K562 (cell line): Measurements from ENCODE around the gene PEX11B. TPM values are rescaled to one million over a fixed set of nuclear protein-coding genes. Genes with fewer than 3 reads are reported as not detected.

Experiments
- ARHGAP35 ChIP-seq: fragments of 450-650 bp; IDR thresholded peaks from 2 replicates; pipeline ENCODE4 v1.6.1; 2018; ENCODE audit not compliant: partially characterized antibody
- CBFB ChIP-seq: sonication (generic); formaldehyde crosslinking; IDR thresholded peaks from 2 replicates; pipeline ENCODE4 v1.4.0; 2020; ENCODE audit warnings: mild to moderate bottlenecking, missing genetic modification reagents
- EWSR1 ChIP-seq: fragments of 450-650 bp; IDR thresholded peaks from 2 replicates; pipeline ENCODE4 v1.6.1; 2018; ENCODE audit warnings: borderline replicate concordance, mild to moderate bottlenecking, low read depth, moderate library complexity; ENCODE audit not compliant: partially characterized antibody
- KLF13 ChIP-seq: fragments of 450-650 bp; IDR thresholded peaks from 2 replicates; pipeline ENCODE4 v1.6.1; 2016; ENCODE audit warnings: missing genetic modification characterization, low read depth, mild to moderate bottlenecking, missing compliant biosample characterization, moderate library complexity, borderline replicate concordance
- MTA2 ChIP-seq: fragments of 450-650 bp; IDR thresholded peaks from 2 replicates; pipeline ENCODE4 v1.6.1; 2016; ENCODE audit warnings: low read depth
- PHF20 ChIP-seq: fragments of 450-650 bp; IDR thresholded peaks from 2 replicates; pipeline ENCODE4 v1.6.1; 2018; ENCODE audit not compliant: partially characterized antibody
- PYGO2 ChIP-seq: fragments of 450-650 bp; IDR thresholded peaks from 2 replicates; pipeline ENCODE4 v1.6.1; 2016; ENCODE audit warnings: mild to moderate bottlenecking, missing genetic modification characterization, moderate library complexity, missing compliant biosample characterization
- TAF1 ChIP-seq: IDR thresholded peaks from 2 replicates; pipeline ENCODE4 v1.6.1; 2011; ENCODE audit warnings: mild to moderate bottlenecking, low read length, moderate library complexity; ENCODE audit not compliant: insufficient read depth, control insufficient read depth, severe bottlenecking; ENCODE audit errors: extremely low read depth
- ZNF778 ChIP-seq: fragments of 450-650 bp; formaldehyde crosslinking; IDR thresholded peaks from 2 replicates; pipeline ENCODE4 v1.4.0; 2020; ENCODE audit warnings: mild to moderate bottlenecking, moderate library complexity
- ZNF785 ChIP-seq: fragments of 250-450 bp; sonication (Bioruptor Pico); IDR thresholded peaks from 2 replicates; pipeline ENCODE4 v1.4.0; 2020; ENCODE audit warnings: mild to moderate bottlenecking
- polyA plus RNA-seq, 8 experiments: library from polyadenylated mRNA; depleted of rRNA in 4 of 8; stranded (reverse) in 5 of 8; unstranded in 3 of 8; fragments of >200 nt; fragmentation: Nextera tagmentation in 2 of 8; fragmentation: Illumina TruSeq in 1 of 8; extraction: Ambion mirVana in 2 of 8; extraction: Trizol in 1 of 8; gene quantifications; 2 replicates each; pipeline versions ENCODE4 v1.2.1 to v1.2.3, GENCODE V29; 2011 to 2014; ENCODE audit warnings: inconsistent platforms in 1 of 8, missing spikeins in 1 of 8
- total RNA-seq, 7 experiments: library from RNA; depleted of rRNA in 6 of 7; stranded (reverse); fragments of >200 nt in 6 of 7; fragmentation: Illumina TruSeq in 2 of 7; extraction: Trizol in 2 of 7; gene quantifications; 2 replicates each; pipeline versions ENCODE4 v1.2.1 to v1.2.3, GENCODE V29; 2011 to 2021; ENCODE audit warnings: low replicate concordance in 1 of 7
- TF ChIP-seq, protein P1 (sequence below): fragments of 250-450 bp; sonication (Bioruptor Pico); IDR thresholded peaks from 2 replicates; pipeline ENCODE4 v1.5.0; 2021
- TF ChIP-seq, protein P2 (sequence below): IDR thresholded peaks from 2 replicates; pipeline ENCODE4 v1.6.1; 2012; ENCODE audit warnings: low read depth, low read length, improper control_type of control experiment, borderline replicate concordance
- TF ChIP-seq, protein P3 (sequence below), 2 experiments: fragments of 450-650 bp; IDR thresholded peaks; 2 replicates each; pipeline ENCODE4 v1.6.1; 2016
- TF ChIP-seq, protein P4 (sequence below): IDR thresholded peaks from 2 replicates; pipeline ENCODE4 v1.6.1; 2014; ENCODE audit warnings: antibody characterized with exemption
- TF ChIP-seq, protein P5 (sequence below), 3 experiments: fragments of 200-800 bp in 1 of 3; fragments of 250-450 bp in 1 of 3; fragments of 450-650 bp in 1 of 3; sonication (Bioruptor Pico) in 1 of 3; sonication (Bioruptor generic) in 1 of 3; formaldehyde crosslinking in 1 of 3; IDR thresholded peaks; 2 replicates each; pipeline versions ENCODE4 v1.6.1 to v1.8.0; 2016 to 2022; ENCODE audit warnings: mild to moderate bottlenecking in 2 of 3, missing genetic modification characterization in 2 of 3, missing compliant biosample characterization in 1 of 3, moderate library complexity in 1 of 3

Gene PEX11B
- total and polyA plus RNA-seq, 9 of the 15 experiments (the other 6 are each of a cell fraction or from before 2014, with no cell fraction given): 13.2 to 60.0 (median 21.7) TPM

DNA sequence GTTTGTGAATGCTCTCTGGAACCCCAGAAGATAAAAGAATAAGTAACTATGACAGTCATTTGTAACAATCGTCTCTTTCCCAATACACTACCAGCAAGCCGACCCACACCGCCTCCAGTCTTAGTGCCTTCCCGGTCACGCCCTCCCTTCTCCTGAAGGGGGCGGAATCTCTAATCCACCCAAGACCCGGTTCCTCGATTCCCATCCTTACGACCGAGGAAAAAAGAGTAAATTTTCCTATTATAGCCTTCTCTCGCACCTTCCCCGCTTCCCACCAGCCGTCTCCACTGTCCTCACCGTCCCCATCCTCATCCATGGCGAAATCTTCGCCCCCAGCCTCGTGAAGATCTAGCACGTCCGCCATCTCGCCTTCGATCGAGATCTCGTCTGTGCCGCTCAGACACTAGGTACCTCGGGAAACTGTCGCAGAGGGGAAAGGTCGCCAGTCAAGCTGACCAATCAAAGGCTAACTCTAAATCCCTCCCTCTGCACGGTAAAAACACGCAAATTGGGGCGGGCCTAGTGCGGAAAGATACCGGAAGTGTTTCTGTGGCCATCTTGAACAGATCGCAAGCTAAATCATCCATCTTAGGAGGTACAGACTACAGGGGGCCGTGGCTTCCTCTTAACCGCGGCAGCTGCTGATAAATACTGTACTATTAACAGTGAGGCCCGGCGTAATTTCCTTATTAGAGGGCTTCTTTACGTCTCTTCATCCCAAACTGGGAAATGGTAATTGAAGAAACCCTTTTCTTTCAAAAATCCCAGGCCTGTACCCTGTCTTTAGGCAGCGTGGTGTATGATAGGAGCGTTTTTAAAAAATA, 8.8 kb upstream of the PEX11B start, which contains the start of gene RBM8A (continued):
- TF ChIP-seq KLF13 (peak; percentile 93), ZNF785 (no peak), ARHGAP35 (peak; percentile 81), ZNF778 (no peak), PHF20 (peak; percentile 97), TAF1 (peak; percentile 85), CBFB (CRISPR knock-in tag) (no peak), MTA2 (peak; percentile 80), EWSR1 (no peak), PYGO2 (tag) (no peak)
- TF ChIP-seq, protein P1, sequence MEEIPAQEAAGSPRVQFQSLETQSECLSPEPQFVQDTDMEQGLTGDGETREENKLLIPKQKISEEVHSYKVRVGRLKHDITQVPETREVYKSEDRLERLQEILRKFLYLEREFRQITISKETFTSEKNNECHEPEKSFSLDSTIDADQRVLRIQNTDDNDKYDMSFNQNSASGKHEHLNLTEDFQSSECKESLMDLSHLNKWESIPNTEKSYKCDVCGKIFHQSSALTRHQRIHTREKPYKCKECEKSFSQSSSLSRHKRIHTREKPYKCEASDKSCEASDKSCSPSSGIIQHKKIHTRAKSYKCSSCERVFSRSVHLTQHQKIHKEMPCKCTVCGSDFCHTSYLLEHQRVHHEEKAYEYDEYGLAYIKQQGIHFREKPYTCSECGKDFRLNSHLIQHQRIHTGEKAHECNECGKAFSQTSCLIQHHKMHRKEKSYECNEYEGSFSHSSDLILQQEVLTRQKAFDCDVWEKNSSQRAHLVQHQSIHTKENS: no peak
- TF ChIP-seq, protein P2, sequence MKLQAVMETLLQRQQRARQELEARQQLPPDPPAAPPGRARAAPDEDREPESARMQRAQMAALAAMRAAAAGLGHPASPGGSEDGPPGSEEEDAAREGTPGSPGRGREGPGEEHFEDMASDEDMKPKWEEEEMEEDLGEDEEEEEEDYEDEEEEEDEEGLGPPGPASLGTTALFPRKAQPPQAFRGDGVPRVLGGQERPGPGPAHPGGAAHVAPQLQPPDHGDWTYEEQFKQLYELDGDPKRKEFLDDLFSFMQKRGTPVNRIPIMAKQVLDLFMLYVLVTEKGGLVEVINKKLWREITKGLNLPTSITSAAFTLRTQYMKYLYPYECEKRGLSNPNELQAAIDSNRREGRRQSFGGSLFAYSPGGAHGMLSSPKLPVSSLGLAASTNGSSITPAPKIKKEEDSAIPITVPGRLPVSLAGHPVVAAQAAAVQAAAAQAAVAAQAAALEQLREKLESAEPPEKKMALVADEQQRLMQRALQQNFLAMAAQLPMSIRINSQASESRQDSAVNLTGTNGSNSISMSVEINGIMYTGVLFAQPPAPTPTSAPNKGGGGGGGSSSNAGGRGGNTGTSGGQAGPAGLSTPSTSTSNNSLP: no peak
- TF ChIP-seq, protein P3, sequence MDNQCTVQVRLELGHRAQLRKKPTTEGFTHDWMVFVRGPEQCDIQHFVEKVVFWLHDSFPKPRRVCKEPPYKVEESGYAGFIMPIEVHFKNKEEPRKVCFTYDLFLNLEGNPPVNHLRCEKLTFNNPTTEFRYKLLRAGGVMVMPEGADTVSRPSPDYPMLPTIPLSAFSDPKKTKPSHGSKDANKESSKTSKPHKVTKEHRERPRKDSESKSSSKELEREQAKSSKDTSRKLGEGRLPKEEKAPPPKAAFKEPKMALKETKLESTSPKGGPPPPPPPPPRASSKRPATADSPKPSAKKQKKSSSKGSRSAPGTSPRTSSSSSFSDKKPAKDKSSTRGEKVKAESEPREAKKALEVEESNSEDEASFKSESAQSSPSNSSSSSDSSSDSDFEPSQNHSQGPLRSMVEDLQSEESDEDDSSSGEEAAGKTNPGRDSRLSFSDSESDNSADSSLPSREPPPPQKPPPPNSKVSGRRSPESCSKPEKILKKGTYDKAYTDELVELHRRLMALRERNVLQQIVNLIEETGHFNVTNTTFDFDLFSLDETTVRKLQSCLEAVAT (IDR thresholded peaks at IDR 0.05): peak; percentile 88 to 89
- TF ChIP-seq, protein P4, sequence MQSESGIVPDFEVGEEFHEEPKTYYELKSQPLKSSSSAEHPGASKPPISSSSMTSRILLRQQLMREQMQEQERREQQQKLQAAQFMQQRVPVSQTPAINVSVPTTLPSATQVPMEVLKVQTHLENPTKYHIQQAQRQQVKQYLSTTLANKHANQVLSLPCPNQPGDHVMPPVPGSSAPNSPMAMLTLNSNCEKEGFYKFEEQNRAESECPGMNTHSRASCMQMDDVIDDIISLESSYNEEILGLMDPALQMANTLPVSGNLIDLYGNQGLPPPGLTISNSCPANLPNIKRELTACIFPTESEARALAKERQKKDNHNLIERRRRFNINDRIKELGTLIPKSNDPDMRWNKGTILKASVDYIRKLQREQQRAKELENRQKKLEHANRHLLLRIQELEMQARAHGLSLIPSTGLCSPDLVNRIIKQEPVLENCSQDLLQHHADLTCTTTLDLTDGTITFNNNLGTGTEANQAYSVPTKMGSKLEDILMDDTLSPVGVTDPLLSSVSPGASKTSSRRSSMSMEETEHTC: no peak
- TF ChIP-seq, protein P5, sequence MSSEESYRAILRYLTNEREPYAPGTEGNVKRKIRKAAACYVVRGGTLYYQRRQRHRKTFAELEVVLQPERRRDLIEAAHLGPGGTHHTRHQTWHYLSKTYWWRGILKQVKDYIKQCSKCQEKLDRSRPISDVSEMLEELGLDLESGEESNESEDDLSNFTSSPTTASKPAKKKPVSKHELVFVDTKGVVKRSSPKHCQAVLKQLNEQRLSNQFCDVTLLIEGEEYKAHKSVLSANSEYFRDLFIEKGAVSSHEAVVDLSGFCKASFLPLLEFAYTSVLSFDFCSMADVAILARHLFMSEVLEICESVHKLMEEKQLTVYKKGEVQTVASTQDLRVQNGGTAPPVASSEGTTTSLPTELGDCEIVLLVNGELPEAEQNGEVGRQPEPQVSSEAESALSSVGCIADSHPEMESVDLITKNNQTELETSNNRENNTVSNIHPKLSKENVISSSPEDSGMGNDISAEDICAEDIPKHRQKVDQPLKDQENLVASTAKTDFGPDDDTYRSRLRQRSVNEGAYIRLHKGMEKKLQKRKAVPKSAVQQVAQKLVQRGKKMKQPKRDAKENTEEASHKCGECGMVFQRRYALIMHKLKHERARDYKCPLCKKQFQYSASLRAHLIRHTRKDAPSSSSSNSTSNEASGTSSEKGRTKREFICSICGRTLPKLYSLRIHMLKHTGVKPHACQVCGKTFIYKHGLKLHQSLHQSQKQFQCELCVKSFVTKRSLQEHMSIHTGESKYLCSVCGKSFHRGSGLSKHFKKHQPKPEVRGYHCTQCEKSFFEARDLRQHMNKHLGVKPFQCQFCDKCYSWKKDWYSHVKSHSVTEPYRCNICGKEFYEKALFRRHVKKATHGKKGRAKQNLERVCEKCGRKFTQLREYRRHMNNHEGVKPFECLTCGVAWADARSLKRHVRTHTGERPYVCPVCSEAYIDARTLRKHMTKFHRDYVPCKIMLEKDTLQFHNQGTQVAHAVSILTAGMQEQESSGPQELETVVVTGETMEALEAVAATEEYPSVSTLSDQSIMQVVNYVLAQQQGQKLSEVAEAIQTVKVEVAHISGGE (CRISPR knock-in tag; IDR thresholded peaks at IDR 0.05): no peak; a peak in 1 of 6 replicates
